MM.1S (cell line): ENCODE data around the gene ARHGAP45.

Source experiments
- EZH2 ChIP-seq: fragments of 300-600 bp; sonication (generic); optimal IDR thresholded peaks from 2 replicates; pipeline ENCODE3; 2017; ENCODE audit warnings: low read depth, mild to moderate bottlenecking, antibody characterized with exemption, low read length, mixed read lengths
- TF ChIP-seq, protein P1 (sequence below): fragments of 300-600 bp; sonication (generic); IDR thresholded peaks from 2 replicates; pipeline ENCODE4 v1.5.1; 2016; ENCODE audit warnings: antibody characterized with exemption, low read length, mixed read lengths

DNA sequence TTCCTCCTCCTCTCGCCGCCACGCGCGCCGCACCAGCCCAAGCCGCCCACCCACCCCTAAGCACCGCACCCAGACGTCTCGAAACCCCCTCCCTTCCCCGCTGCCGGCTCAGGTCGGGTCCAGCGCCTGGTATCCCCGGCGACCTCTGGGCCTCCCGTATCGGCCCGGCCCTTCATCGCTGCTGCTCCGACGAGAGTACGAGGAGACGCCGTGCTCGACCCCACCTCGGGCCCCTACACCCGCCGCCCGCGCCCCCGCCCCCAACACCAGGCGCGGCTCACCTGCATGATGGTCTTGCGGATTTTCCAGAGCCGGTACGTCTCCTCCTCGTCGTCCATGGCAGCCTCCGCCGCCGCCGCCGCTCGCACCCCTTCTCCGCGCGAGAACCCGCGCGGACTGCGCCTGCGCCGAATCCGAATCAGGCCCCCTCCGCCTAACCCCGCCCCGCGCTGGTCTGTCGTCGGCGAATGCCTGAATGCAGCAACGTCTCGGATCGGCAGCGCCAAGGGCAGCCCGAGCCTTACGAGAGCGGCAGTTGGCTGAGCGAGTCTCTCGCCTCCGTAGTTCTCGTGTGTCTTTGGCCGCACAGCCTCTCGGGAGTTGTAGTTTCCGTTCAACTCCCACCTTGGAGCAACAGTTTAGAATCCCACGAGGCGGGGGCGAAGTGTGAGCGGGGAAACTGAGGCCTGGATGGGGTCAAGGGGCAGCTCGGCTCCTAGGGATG is 28.2 kb downstream of the ARHGAP45 start, which contains the start of gene POLR2E:
- no peak for TF ChIP-seq EZH2
- TF ChIP-seq, protein P1, sequence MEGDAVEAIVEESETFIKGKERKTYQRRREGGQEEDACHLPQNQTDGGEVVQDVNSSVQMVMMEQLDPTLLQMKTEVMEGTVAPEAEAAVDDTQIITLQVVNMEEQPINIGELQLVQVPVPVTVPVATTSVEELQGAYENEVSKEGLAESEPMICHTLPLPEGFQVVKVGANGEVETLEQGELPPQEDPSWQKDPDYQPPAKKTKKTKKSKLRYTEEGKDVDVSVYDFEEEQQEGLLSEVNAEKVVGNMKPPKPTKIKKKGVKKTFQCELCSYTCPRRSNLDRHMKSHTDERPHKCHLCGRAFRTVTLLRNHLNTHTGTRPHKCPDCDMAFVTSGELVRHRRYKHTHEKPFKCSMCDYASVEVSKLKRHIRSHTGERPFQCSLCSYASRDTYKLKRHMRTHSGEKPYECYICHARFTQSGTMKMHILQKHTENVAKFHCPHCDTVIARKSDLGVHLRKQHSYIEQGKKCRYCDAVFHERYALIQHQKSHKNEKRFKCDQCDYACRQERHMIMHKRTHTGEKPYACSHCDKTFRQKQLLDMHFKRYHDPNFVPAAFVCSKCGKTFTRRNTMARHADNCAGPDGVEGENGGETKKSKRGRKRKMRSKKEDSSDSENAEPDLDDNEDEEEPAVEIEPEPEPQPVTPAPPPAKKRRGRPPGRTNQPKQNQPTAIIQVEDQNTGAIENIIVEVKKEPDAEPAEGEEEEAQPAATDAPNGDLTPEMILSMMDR = no peak
